Hepatocyte (in vitro differentiated cells): ENCODE data around the gene WDR36.

Source experiments
- EZH2 ChIP-seq: fragments of 200-600 bp; sonication (generic); IDR thresholded peaks from 2 replicates; pipeline ENCODE4 v1.6.1; 2016; ENCODE audit warnings: antibody characterized with exemption, mild to moderate bottlenecking, borderline replicate concordance
- EZH2phosphoT487 ChIP-seq: fragments of 200-600 bp; sonication (generic); IDR thresholded peaks from one replicate; pipeline ENCODE4 v1.6.1; 2018; ENCODE audit warnings: antibody characterized with exemption, mild to moderate bottlenecking, low read depth, moderate library complexity; ENCODE audit not compliant: unreplicated experiment, severe bottlenecking
- TF ChIP-seq, protein P1 (sequence below): fragments of 200-600 bp; sonication (generic); IDR thresholded peaks from 2 replicates; pipeline ENCODE4 v1.5.1; 2016; ENCODE audit warnings: antibody characterized with exemption, mild to moderate bottlenecking; ENCODE audit not compliant: poor library complexity

GRCh38 chr5:111135363-111135762 lies 43.2 kb downstream of the WDR36 start:
- TF ChIP-seq, protein P1, sequence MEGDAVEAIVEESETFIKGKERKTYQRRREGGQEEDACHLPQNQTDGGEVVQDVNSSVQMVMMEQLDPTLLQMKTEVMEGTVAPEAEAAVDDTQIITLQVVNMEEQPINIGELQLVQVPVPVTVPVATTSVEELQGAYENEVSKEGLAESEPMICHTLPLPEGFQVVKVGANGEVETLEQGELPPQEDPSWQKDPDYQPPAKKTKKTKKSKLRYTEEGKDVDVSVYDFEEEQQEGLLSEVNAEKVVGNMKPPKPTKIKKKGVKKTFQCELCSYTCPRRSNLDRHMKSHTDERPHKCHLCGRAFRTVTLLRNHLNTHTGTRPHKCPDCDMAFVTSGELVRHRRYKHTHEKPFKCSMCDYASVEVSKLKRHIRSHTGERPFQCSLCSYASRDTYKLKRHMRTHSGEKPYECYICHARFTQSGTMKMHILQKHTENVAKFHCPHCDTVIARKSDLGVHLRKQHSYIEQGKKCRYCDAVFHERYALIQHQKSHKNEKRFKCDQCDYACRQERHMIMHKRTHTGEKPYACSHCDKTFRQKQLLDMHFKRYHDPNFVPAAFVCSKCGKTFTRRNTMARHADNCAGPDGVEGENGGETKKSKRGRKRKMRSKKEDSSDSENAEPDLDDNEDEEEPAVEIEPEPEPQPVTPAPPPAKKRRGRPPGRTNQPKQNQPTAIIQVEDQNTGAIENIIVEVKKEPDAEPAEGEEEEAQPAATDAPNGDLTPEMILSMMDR, result no peak
- TF ChIP-seq EZH2 (no peak), EZH2phosphoT487 (no peak)
